B cell (primary cell): ENCODE measurements around the gene PLCB1. TPM values are rescaled to one million over a fixed set of nuclear protein-coding genes. Genes with fewer than 3 reads are reported as not detected.

Experiments used
- ATAC-seq: fragments of 200-7000 bp; cut with Tn5 transposase; one replicate; pipeline ENCODE4 v1.10.0; 2021; ENCODE audit warnings: low read depth, mild to moderate bottlenecking, moderate number of reproducible peaks, moderate library complexity
- CTCF ChIA-PET: fragments of 350-600 bp; sonication (Branson Sonifier 250); formaldehyde crosslinking; loops from one replicate; lab custom pipeline; 2021; ENCODE audit warnings: antibody characterized with exemption, inconsistent platforms; lab: Charles Lee
- POLR2A ChIA-PET: fragments of 350-600 bp; sonication (Branson Sonifier 250); formaldehyde crosslinking; loops from one replicate; lab custom pipeline; 2021; ENCODE audit warnings: antibody characterized with exemption; lab: Charles Lee
- DNase-seq: peaks from one replicate; pipeline ENCODE4 v3.0.0; 2013
- H2AFZ ChIP-seq: 2 replicates; pipeline ENCODE4 v1.6.1; 2012; ENCODE audit warnings: mild to moderate bottlenecking, low read depth, low read length; ENCODE audit not compliant: insufficient read depth, poor library complexity, severe bottlenecking
- H3K27ac ChIP-seq, 2 donors: 1 replicate in 1 of 2; 2 replicates in 1 of 2; pipeline ENCODE4 v1.5.1; 2012 to 2013; ENCODE audit warnings: low read length in 2 of 2, mild to moderate bottlenecking in 2 of 2, moderate library complexity in 1 of 2
- H3K27me3 ChIP-seq, 4 experiments: fragments of 200-600 bp in 1 of 4; sonication (generic) in 1 of 4; replicated peaks in 1 of 4; 1 replicate in 2 of 4; 2 replicates in 2 of 4; pipeline versions ENCODE4 v1.6.1 to v1.7.0; 2013 to 2016; ENCODE audit warnings: low read length in 3 of 4, mild to moderate bottlenecking in 2 of 4, mixed read lengths in 1 of 4, moderate library complexity in 1 of 4; ENCODE audit not compliant: insufficient read depth in 4 of 4, control insufficient read depth in 3 of 4; ENCODE audit errors: control extremely low read depth in 1 of 4
- H3K36me3 ChIP-seq, 2 experiments: replicated peaks in 1 of 2; 1 replicate in 1 of 2; 2 replicates in 1 of 2; pipeline versions ENCODE4 v1.6.1 to v1.7.1; 2013; ENCODE audit warnings: low read length in 1 of 2; ENCODE audit not compliant: insufficient read depth in 2 of 2, control insufficient read depth in 1 of 2; ENCODE audit errors: control extremely low read depth in 1 of 2, extremely low read depth in 1 of 2
- H3K4me1 ChIP-seq, 2 donors: fragments of 200-600 bp in 1 of 2; sonication (generic) in 1 of 2; 1 replicate in 1 of 2; 2 replicates in 1 of 2; pipeline versions ENCODE4 v1.5.1 to v1.6.1; 2013 to 2017; ENCODE audit warnings: low read length in 2 of 2; ENCODE audit not compliant: control insufficient read depth in 2 of 2, insufficient read depth in 2 of 2
- H3K4me2 ChIP-seq: replicated peaks from 2 replicates; pipeline ENCODE3; 2012; ENCODE audit warnings: mild to moderate bottlenecking, low read depth, low read length; ENCODE audit not compliant: poor library complexity, severe bottlenecking
- H3K4me3 ChIP-seq, 5 experiments: fragments of 200-600 bp in 1 of 5; sonication (generic) in 1 of 5; 1 replicate in 3 of 5; 2 replicates in 2 of 5; pipeline versions ENCODE4 v1.5.1 to v1.7.0; 2011 to 2016; ENCODE audit warnings: low read length in 4 of 5, mild to moderate bottlenecking in 4 of 5, low read depth in 2 of 5, control low read depth in 1 of 5, moderate library complexity in 1 of 5; ENCODE audit not compliant: insufficient read depth in 1 of 5; ENCODE audit errors: control extremely low read depth in 1 of 5, extremely low read depth in 1 of 5
- H3K79me2 ChIP-seq: fragments of 200-600 bp; sonication (generic); one replicate; pipeline ENCODE4 v1.6.0; 2016; ENCODE audit warnings: low read length; ENCODE audit not compliant: control insufficient read depth, insufficient read depth
- H3K9ac ChIP-seq: fragments of 200-600 bp; sonication (generic); 2 replicates; pipeline ENCODE4 v1.6.1; 2017; ENCODE audit warnings: mild to moderate bottlenecking, low read length, moderate library complexity
- H3K9me3 ChIP-seq, 3 donors: one replicate each; pipeline versions ENCODE4 v1.6.1 to v1.7.1; 2013; ENCODE audit warnings: low read length in 2 of 3; ENCODE audit not compliant: control insufficient read depth in 2 of 3, insufficient read depth in 1 of 3; ENCODE audit errors: control extremely low read depth in 1 of 3
- H4K20me1 ChIP-seq: 2 replicates; pipeline ENCODE4 v1.6.0; 2012; ENCODE audit warnings: mild to moderate bottlenecking, low read length; ENCODE audit not compliant: insufficient read depth, control insufficient read depth, poor library complexity, severe bottlenecking
- H3K27ac Mint-ChIP-seq: one replicate; pipeline ENCODE4 v1.8.0; 2021; ENCODE audit warnings: mixed read lengths
- H3K27me3 Mint-ChIP-seq: one replicate; pipeline ENCODE4 v1.8.0; 2021; ENCODE audit warnings: mixed read lengths
- H3K4me1 Mint-ChIP-seq: one replicate; pipeline ENCODE4 v1.8.0; 2021; ENCODE audit warnings: mixed read lengths
- H3K4me3 Mint-ChIP-seq: one replicate; pipeline ENCODE4 v1.8.0; 2021; ENCODE audit warnings: mixed read lengths
- H3K9me3 Mint-ChIP-seq: one replicate; pipeline ENCODE4 v1.8.0; 2022; ENCODE audit warnings: mixed read lengths; ENCODE audit not compliant: insufficient read depth
- EZH2 ChIP-seq: IDR thresholded peaks from 2 replicates; pipeline ENCODE4 v1.6.1; 2012; ENCODE audit warnings: borderline replicate concordance, low read depth, mild to moderate bottlenecking, moderate library complexity, low read length; ENCODE audit not compliant: insufficient read depth, poor library complexity, severe bottlenecking
- WGBS: methylation state at CpG from one replicate; pipeline ENCODE4 v1.1.5; 2013; ENCODE audit warnings: missing lambda C conversion rate; ENCODE audit not compliant: insufficient coverage; 5-methylcytosine and 5-hydroxymethylcytosine counted together
- intact Hi-C: fragments of 100-400 bp; cut with micrococcal nuclease; formaldehyde crosslinking; loops from one replicate; pipeline ENCODE4 v1.10.0; 2022
- polyA plus RNA-seq: library from polyadenylated mRNA; depleted of rRNA; stranded (reverse); fragments of >200 nt; gene quantifications from 2 replicates; pipeline ENCODE4 v1.2.3, GENCODE V29; 2012
- total RNA-seq, 2 donors: library from RNA; stranded (reverse); fragments of 120-200 nt in 1 of 2; gene quantifications; 1 replicate in 1 of 2; 2 replicates in 1 of 2; pipeline versions ENCODE4 v1.2.3 to v1.2.4, GENCODE V29; 2013 to 2022
- TF ChIP-seq, protein P1 (sequence below): fragments of 200-600 bp; IDR thresholded peaks from one replicate; pipeline ENCODE4 v1.8.0; 2022; ENCODE audit warnings: antibody characterized with exemption, mild to moderate bottlenecking

Gene PLCB1
- total and polyA plus RNA-seq, 2 donors (not counting 1 experiment from before 2014, with no cell fraction given), result 0.18 to 0.47 TPM

- Histone ChIP-seq H3K4me2 (no peak overlapping the region), H3K9ac (no peak overlapping the region), H2AFZ (no peak overlapping the region), H3K79me2 (no peaks in the 10 kb centered on the region), H3K27me3 (no peaks in the 10 kb centered on the region), H4K20me1 (no peaks in the 10 kb centered on the region), H3K36me3 (no peaks in the 10 kb centered on the region), H3K9me3 (no peaks in the 10 kb centered on the region), H3K4me3 (no peak overlapping the region), H3K4me1 (peaks cover 0 to 9% of the 10 kb centered on the region in 2 donors), H3K27ac (no peak overlapping the region)
- ChIA-PET POLR2A (no interaction called here), CTCF (interaction anchor here (1.1 kb wide), 1 partner anchor 260 kb away, joined by 5 read pairs; no protein-coding TSS in a partner anchor)
- Mint-ChIP-seq H3K27me3 (no peaks in the 10 kb centered on the region), H3K4me1 (peaks cover 12% of the 10 kb centered on the region), H3K9me3 (no peaks in the 10 kb centered on the region), H3K4me3 (no peak overlapping the region), H3K27ac (no peak overlapping the region)
- intact Hi-C loops, result no loop called here
- ATAC-seq (no peak), DNase-seq (no peak)
- TF ChIP-seq EZH2, result no peak
Measured at GRCh38 chr20:8218861-8219260, 86.8 kb downstream of the PLCB1 start.

GRCh38 chr20:8219403-8219802 is 87.3 kb downstream of the PLCB1 start:
- Histone ChIP-seq H2AFZ (no peak overlapping the region), H3K27me3 (no peaks in the 10 kb centered on the region)
- intact Hi-C loops, result no loop called here

More at GRCh38 chr20:8219403-8219802, 87.3 kb downstream of the PLCB1 start:
- H3K79me2 ChIP-seq, result no peaks in the 10 kb centered on the region
- no peaks in the 10 kb centered on the region for H4K20me1 ChIP-seq
- Mint-ChIP-seq H3K27me3 (no peaks in the 10 kb centered on the region), H3K4me1 (peaks cover 7% of the 10 kb centered on the region), H3K9me3 (no peaks in the 10 kb centered on the region), H3K4me3 (no peak overlapping the region), H3K27ac (no peak overlapping the region)
- CTCF ChIA-PET, result interaction anchor here (1.1 kb wide), 1 partner anchor 259 kb away, joined by 5 read pairs; no protein-coding TSS in a partner anchor
- DNase-seq (no peak), ATAC-seq (no peak)
- POLR2A ChIA-PET, result no interaction called here
- H3K36me3 ChIP-seq, result no peaks in the 10 kb centered on the region
- no peak overlapping the region for H3K9ac ChIP-seq
- H3K9me3 ChIP-seq, result no peaks in the 10 kb centered on the region
- TF ChIP-seq EZH2, result no peak
- TF ChIP-seq, protein P1, sequence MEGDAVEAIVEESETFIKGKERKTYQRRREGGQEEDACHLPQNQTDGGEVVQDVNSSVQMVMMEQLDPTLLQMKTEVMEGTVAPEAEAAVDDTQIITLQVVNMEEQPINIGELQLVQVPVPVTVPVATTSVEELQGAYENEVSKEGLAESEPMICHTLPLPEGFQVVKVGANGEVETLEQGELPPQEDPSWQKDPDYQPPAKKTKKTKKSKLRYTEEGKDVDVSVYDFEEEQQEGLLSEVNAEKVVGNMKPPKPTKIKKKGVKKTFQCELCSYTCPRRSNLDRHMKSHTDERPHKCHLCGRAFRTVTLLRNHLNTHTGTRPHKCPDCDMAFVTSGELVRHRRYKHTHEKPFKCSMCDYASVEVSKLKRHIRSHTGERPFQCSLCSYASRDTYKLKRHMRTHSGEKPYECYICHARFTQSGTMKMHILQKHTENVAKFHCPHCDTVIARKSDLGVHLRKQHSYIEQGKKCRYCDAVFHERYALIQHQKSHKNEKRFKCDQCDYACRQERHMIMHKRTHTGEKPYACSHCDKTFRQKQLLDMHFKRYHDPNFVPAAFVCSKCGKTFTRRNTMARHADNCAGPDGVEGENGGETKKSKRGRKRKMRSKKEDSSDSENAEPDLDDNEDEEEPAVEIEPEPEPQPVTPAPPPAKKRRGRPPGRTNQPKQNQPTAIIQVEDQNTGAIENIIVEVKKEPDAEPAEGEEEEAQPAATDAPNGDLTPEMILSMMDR, result no peak
- no peak overlapping the region for H3K4me2 ChIP-seq
- H3K27ac ChIP-seq, result no peak overlapping the region
- no CpG with 5 or more reads among the region's 3 CpGs for WGBS
- peaks cover 0 to 4% of the 10 kb centered on the region in 2 donors for H3K4me1 ChIP-seq
- no peak overlapping the region for H3K4me3 ChIP-seq
